NCI-H146 (cell line): Measurements from ENCODE around the gene CYP4F8.
"Not testable (repeated sequence)": the region's sequence is repeated elsewhere in the genome, so short reads cannot be mapped to it uniquely, and the experiment has no call there.

Experiments
- DNase-seq: peaks from one replicate; lab custom pipeline; 2025; lab: John Stamatoyannopoulos, UW

Gene CYP4F8

GRCh38 chr19:15644066-15644741 lies 29.2 kb downstream of the CYP4F8 start:
- no peak for DNase-seq

- DNase-seq, result no peak
Observed at GRCh38 chr19:15644816-15645215, 29.8 kb downstream of the CYP4F8 start.

- DNase-seq, result no peak
Observed at GRCh38 chr19:15649526-15649925, 34.5 kb downstream of the CYP4F8 start.

GRCh38 chr19:15650123-15650522 lies 35.1 kb downstream of the CYP4F8 start:
- DNase-seq, result not testable (repeated sequence)

- DNase-seq, result no peak
Observed at GRCh38 chr19:15651791-15652190, 36.8 kb downstream of the CYP4F8 start.

- no peak for DNase-seq
Observed at GRCh38 chr19:15652559-15653278, 37.7 kb downstream of the CYP4F8 start.

- no peak for DNase-seq
Observed at GRCh38 chr19:15656467-15656866, 41.4 kb downstream of the CYP4F8 start.

- DNase-seq, result no peak
Observed at GRCh38 chr19:15663247-15663646, 48.2 kb downstream of the CYP4F8 start.

GRCh38 chr19:15666186-15666585 lies 51.2 kb downstream of the CYP4F8 start:
- no peak for DNase-seq

GRCh38 chr19:15666883-15667282 lies 51.9 kb downstream of the CYP4F8 start:
- no peak for DNase-seq

GRCh38 chr19:15669440-15669839 lies 54.4 kb downstream of the CYP4F8 start:
- DNase-seq, result no peak

GRCh38 chr19:15669891-15670290 lies 54.9 kb downstream of the CYP4F8 start:
- no peak for DNase-seq

GRCh38 chr19:15671237-15671821 lies 56.3 kb downstream of the CYP4F8 start:
- no peak for DNase-seq

- no peak for DNase-seq
Observed at GRCh38 chr19:15671891-15672579, 57.0 kb downstream of the CYP4F8 start.

- no peak for DNase-seq
Observed at GRCh38 chr19:15672580-15673175, 57.7 kb downstream of the CYP4F8 start, which contains the start of gene CYP4F12. Gene CYP4F12 (plus strand): TSS chr19:15673087. CDS start chr19:15673530, 443 bp downstream.

- no peak for DNase-seq
Observed at GRCh38 chr19:15673176-15673654, 58.2 kb downstream of the CYP4F8 start.

GRCh38 chr19:15675560-15675959 lies 60.5 kb downstream of the CYP4F8 start:
- no peak for DNase-seq

GRCh38 chr19:15679089-15679488 lies 64.1 kb downstream of the CYP4F8 start:
- no peak for DNase-seq

- DNase-seq, result not testable (repeated sequence)
Observed at GRCh38 chr19:15679865-15680264, 64.8 kb downstream of the CYP4F8 start.
